Measurements from ENCODE around the gene SLC9A5. TPM values are rescaled to one million over a fixed set of nuclear protein-coding genes. Genes with fewer than 3 reads are reported as not detected.
A peak's percentile ranks its signal among the peaks of the same experiment; 100 is the strongest.

Gene SLC9A5
- total and polyA plus RNA-seq, 9 of the 15 experiments (the other 6 are each of a cell fraction or from before 2014, with no cell fraction given): 0.06 to 3.1 (median 1.2) TPM

GRCh38 chr16:67279296-67280089 lies 30.7 kb downstream of the SLC9A5 start, which contains the start of gene PLEKHG4 (continued):
- TF ChIP-seq, protein P1, sequence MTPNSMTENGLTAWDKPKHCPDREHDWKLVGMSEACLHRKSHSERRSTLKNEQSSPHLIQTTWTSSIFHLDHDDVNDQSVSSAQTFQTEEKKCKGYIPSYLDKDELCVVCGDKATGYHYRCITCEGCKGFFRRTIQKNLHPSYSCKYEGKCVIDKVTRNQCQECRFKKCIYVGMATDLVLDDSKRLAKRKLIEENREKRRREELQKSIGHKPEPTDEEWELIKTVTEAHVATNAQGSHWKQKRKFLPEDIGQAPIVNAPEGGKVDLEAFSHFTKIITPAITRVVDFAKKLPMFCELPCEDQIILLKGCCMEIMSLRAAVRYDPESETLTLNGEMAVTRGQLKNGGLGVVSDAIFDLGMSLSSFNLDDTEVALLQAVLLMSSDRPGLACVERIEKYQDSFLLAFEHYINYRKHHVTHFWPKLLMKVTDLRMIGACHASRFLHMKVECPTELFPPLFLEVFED (CRISPR knock-in tag; conservative IDR thresholded peaks at IDR 0.05): no peak
- TF ChIP-seq ZNF217 (CRISPR knock-in tag; IDR thresholded peaks at IDR 0.05) (no peak), ZBTB8A (IDR thresholded peaks at IDR 0.05; ENCODE audit: partially characterized antibody) (no peak), ZNF197 (CRISPR knock-in tag; IDR thresholded peaks at IDR 0.05; ENCODE audit: low read depth) (no peak), ZNF561 (CRISPR knock-in tag; conservative IDR thresholded peaks at IDR 0.05) (no peak), ZNF407 (IDR thresholded peaks at IDR 0.05; ENCODE audit: low read depth) (no peak), NRF1 (conservative IDR thresholded peaks at IDR 0.05 in 1 of 2, IDR thresholded peaks at IDR 0.05 in 1 of 2) (peak in 1 of 2 experiments; percentile 27; a peak in 1 of 4 replicates), CBX3 (IDR thresholded peaks at IDR 0.05; ENCODE audit: borderline replicate concordance in 1 of 2, low read length in 2 of 2) (peak in 1 of 2 experiments; percentile 36; a peak in 1 of 3 replicates), NR4A1 (CRISPR knock-in tag; IDR thresholded peaks at IDR 0.05) (peak; percentile 86; the same call in 1 of the 2 replicates), NR4A1 (tag; IDR thresholded peaks at IDR 0.05) (peak; percentile 77), KDM2B (CRISPR knock-in tag; IDR thresholded peaks at IDR 0.05) (peak; percentile 47; the same call in 1 of the 2 replicates), SP2 (IDR thresholded peaks at IDR 0.05; ENCODE audit: extremely low read depth, low read depth, low read length, poor library complexity, severe bottlenecking) (peak; percentile 50)
- TF ChIP-seq, protein P2, sequence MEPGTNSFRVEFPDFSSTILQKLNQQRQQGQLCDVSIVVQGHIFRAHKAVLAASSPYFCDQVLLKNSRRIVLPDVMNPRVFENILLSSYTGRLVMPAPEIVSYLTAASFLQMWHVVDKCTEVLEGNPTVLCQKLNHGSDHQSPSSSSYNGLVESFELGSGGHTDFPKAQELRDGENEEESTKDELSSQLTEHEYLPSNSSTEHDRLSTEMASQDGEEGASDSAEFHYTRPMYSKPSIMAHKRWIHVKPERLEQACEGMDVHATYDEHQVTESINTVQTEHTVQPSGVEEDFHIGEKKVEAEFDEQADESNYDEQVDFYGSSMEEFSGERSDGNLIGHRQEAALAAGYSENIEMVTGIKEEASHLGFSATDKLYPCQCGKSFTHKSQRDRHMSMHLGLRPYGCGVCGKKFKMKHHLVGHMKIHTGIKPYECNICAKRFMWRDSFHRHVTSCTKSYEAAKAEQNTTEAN (CRISPR knock-in tag; IDR thresholded peaks at IDR 0.05): 0 out of 2 replicates have a peak, but pooled peaks have one; percentile 62
- TF ChIP-seq, protein P3, sequence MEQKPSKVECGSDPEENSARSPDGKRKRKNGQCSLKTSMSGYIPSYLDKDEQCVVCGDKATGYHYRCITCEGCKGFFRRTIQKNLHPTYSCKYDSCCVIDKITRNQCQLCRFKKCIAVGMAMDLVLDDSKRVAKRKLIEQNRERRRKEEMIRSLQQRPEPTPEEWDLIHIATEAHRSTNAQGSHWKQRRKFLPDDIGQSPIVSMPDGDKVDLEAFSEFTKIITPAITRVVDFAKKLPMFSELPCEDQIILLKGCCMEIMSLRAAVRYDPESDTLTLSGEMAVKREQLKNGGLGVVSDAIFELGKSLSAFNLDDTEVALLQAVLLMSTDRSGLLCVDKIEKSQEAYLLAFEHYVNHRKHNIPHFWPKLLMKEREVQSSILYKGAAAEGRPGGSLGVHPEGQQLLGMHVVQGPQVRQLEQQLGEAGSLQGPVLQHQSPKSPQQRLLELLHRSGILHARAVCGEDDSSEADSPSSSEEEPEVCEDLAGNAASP (IDR thresholded peaks at IDR 0.05): no peak

Measured in K562 (cell line).